HEK293 (cell line): ENCODE measurements around the gene DLEC1.

Experiments
- HOXC10 ChIP-seq: sonication (generic); formaldehyde crosslinking; IDR thresholded peaks from 2 replicates; pipeline ENCODE4 v1.8.1; 2023; ENCODE audit warnings: mild to moderate bottlenecking, missing genetic modification reagents
- PRDM1 ChIP-seq: fragments of 450-650 bp; formaldehyde crosslinking; IDR thresholded peaks from 2 replicates; pipeline ENCODE4; 2016; ENCODE audit warnings: missing biosample characterization, missing genetic modification characterization
- YY1 ChIP-seq: fragments of 450-650 bp; formaldehyde crosslinking; IDR thresholded peaks from 2 replicates; pipeline ENCODE4 v1.5.1; 2018; ENCODE audit warnings: missing biosample characterization, missing genetic modification characterization
- ZBTB21 ChIP-seq: fragments of 450-650 bp; formaldehyde crosslinking; IDR thresholded peaks from 2 replicates; pipeline ENCODE4 v1.5.1; 2017; ENCODE audit warnings: missing biosample characterization, missing genetic modification characterization
- ZNF132 ChIP-seq: fragments of 450-650 bp; formaldehyde crosslinking; IDR thresholded peaks from 2 replicates; pipeline ENCODE4 v1.5.1; 2017; ENCODE audit warnings: missing biosample characterization, missing genetic modification characterization, borderline replicate concordance
- ZNF184 ChIP-seq: fragments of 450-650 bp; IDR thresholded peaks from 2 replicates; pipeline ENCODE4 v1.5.1; 2018; ENCODE audit warnings: missing biosample characterization, mild to moderate bottlenecking, missing genetic modification characterization
- ZNF202 ChIP-seq: fragments of 450-650 bp; formaldehyde crosslinking; IDR thresholded peaks from 2 replicates; pipeline ENCODE4 v1.5.1; 2016; ENCODE audit warnings: missing biosample characterization, missing genetic modification characterization, borderline replicate concordance
- ZNF350 ChIP-seq: fragments of 450-650 bp; formaldehyde crosslinking; IDR thresholded peaks from 2 replicates; pipeline ENCODE4 v1.5.0; 2017; ENCODE audit warnings: missing biosample characterization, mild to moderate bottlenecking, missing genetic modification characterization
- ZNF416 ChIP-seq: fragments of 450-650 bp; formaldehyde crosslinking; IDR thresholded peaks from 2 replicates; pipeline ENCODE4 v1.5.1; 2016; ENCODE audit warnings: missing biosample characterization, missing genetic modification characterization
- ZNF423 ChIP-seq: fragments of 450-650 bp; formaldehyde crosslinking; IDR thresholded peaks from 2 replicates; pipeline ENCODE4 v1.5.1; 2016; ENCODE audit warnings: missing biosample characterization, missing genetic modification characterization
- ZNF629 ChIP-seq: fragments of 450-650 bp; formaldehyde crosslinking; IDR thresholded peaks from 2 replicates; pipeline ENCODE4 v1.5.1; 2017; ENCODE audit warnings: missing biosample characterization, missing genetic modification characterization
- ZNF660 ChIP-seq: fragments of 450-650 bp; IDR thresholded peaks from 2 replicates; pipeline ENCODE4 v1.5.1; 2018; ENCODE audit warnings: missing biosample characterization, mild to moderate bottlenecking, missing genetic modification characterization
- ZNF777 ChIP-seq: fragments of 450-650 bp; formaldehyde crosslinking; IDR thresholded peaks from 2 replicates; pipeline ENCODE4 v1.5.1; 2017; ENCODE audit warnings: missing biosample characterization, missing genetic modification characterization, borderline replicate concordance
- TF ChIP-seq, protein P1 (sequence below): fragments of 450-650 bp; formaldehyde crosslinking; IDR thresholded peaks from 2 replicates; pipeline ENCODE4 v1.5.1; 2016; ENCODE audit warnings: missing biosample characterization, missing genetic modification characterization

DNA sequence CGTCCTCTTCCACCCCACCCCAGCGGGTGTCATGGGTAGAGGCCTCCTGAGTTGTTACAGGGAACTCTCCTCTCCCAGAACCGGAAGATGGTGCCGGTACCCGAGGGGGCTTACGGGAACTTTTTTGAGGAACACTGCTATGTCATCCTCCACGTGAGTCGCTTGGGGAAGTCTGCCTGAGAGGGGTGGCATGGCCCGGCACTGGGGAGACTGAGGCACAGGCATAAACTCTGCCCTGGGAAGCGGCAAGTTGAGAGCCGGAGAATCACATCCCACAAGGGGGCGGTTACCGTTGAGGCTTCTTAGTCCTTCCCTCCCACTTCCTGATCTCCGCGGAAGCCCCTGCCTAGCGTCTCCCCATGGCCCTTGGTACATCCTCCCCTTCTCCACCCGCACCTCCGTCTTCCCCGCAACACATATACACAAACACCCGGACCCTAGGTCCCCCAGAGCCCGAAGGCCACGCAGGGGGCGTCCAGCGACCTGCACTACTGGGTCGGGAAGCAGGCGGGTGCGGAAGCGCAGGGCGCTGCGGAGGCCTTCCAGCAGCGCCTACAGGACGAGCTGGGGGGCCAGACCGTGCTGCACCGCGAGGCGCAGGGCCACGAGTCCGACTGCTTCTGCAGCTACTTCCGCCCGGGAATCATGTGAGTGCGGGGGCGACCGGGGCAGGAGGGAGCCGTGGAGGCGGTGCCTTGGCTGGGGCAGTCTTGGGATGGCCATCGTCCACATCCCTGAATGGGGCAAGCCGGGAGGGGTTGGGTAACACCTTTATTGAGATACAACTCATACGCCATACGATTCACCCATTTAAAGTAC is 45.0 kb upstream of the DLEC1 start:
- TF ChIP-seq, protein P1, sequence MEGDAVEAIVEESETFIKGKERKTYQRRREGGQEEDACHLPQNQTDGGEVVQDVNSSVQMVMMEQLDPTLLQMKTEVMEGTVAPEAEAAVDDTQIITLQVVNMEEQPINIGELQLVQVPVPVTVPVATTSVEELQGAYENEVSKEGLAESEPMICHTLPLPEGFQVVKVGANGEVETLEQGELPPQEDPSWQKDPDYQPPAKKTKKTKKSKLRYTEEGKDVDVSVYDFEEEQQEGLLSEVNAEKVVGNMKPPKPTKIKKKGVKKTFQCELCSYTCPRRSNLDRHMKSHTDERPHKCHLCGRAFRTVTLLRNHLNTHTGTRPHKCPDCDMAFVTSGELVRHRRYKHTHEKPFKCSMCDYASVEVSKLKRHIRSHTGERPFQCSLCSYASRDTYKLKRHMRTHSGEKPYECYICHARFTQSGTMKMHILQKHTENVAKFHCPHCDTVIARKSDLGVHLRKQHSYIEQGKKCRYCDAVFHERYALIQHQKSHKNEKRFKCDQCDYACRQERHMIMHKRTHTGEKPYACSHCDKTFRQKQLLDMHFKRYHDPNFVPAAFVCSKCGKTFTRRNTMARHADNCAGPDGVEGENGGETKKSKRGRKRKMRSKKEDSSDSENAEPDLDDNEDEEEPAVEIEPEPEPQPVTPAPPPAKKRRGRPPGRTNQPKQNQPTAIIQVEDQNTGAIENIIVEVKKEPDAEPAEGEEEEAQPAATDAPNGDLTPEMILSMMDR (tag by site-specific recombination), result no peak
- no peak for TF ChIP-seq ZNF416 (tag by site-specific recombination)
- no peak for TF ChIP-seq YY1 (tag by site-specific recombination)
- no peak for TF ChIP-seq ZNF629 (tag by site-specific recombination)
- no peak for TF ChIP-seq ZNF350 (tag by site-specific recombination)
- TF ChIP-seq ZNF202, result no peak
- TF ChIP-seq ZNF184 (tag by site-specific recombination), result no peak
- no peak for TF ChIP-seq HOXC10
- TF ChIP-seq ZNF423 (tag by site-specific recombination), result no peak
- no peak for TF ChIP-seq ZNF660
- no peak for TF ChIP-seq ZNF777 (tag by site-specific recombination)
- no peak for TF ChIP-seq PRDM1 (tag by site-specific recombination)
- no peak for TF ChIP-seq ZBTB21 (tag by site-specific recombination)
- no peak for TF ChIP-seq ZNF132
